K562 (cell line): ENCODE data around the gene MMS19. TPM values are rescaled to one million over a fixed set of nuclear protein-coding genes. Genes with fewer than 3 reads are reported as not detected.
A peak's percentile ranks its signal among the peaks of the same experiment; 100 is the strongest.

ENCODE experiments used
- E2F3 ChIP-seq: fragments of 250-450 bp; sonication (Bioruptor Pico); IDR thresholded peaks from 2 replicates; pipeline ENCODE4 v1.4.0; 2020; ENCODE audit warnings: mild to moderate bottlenecking
- EP300 ChIP-seq: IDR thresholded peaks from 2 replicates; pipeline ENCODE4 v1.6.1; 2012; ENCODE audit warnings: low read length, improper control_type of control experiment
- FIP1L1 ChIP-seq: fragments of 200-400 bp; formaldehyde crosslinking; IDR thresholded peaks from 2 replicates; pipeline ENCODE4 v1.6.1; 2018; ENCODE audit warnings: mild to moderate bottlenecking, low read depth, low read length; ENCODE audit not compliant: poor library complexity, severe bottlenecking
- HEY1 ChIP-seq: fragments of 250-450 bp; sonication (Bioruptor Pico); IDR thresholded peaks from 2 replicates; pipeline ENCODE4 v1.5.0; 2020; ENCODE audit warnings: mild to moderate bottlenecking, moderate library complexity, borderline replicate concordance
- HSF4 ChIP-seq: fragments of 250-450 bp; sonication (Bioruptor Pico); IDR thresholded peaks from 2 replicates; pipeline ENCODE4 v2.1.2; 2022; ENCODE audit warnings: mild to moderate bottlenecking, moderate library complexity, borderline replicate concordance
- KDM2B ChIP-seq: fragments of 250-450 bp; sonication (Bioruptor Pico); IDR thresholded peaks from 2 replicates; pipeline ENCODE4 v1.8.0; 2021; ENCODE audit warnings: mild to moderate bottlenecking, moderate library complexity
- NR1H2 ChIP-seq: sonication (generic); formaldehyde crosslinking; IDR thresholded peaks from 2 replicates; pipeline ENCODE4 v1.4.0; 2020; ENCODE audit warnings: mild to moderate bottlenecking, missing genetic modification reagents
- RFX7 ChIP-seq: fragments of 250-450 bp; sonication (Bioruptor Pico); IDR thresholded peaks from 2 replicates; pipeline ENCODE4 v1.5.1; 2021; ENCODE audit warnings: mild to moderate bottlenecking
- SMARCA4 ChIP-seq: fragments of 450-650 bp; IDR thresholded peaks from 2 replicates; pipeline ENCODE4 v1.6.1; 2016
- SMARCB1 ChIP-seq: IDR thresholded peaks from 2 replicates; pipeline ENCODE4 v1.6.1; 2011; ENCODE audit warnings: improper control_type of control experiment, low read depth; ENCODE audit not compliant: insufficient read length
- SP1 ChIP-seq: sonication (generic); formaldehyde crosslinking; IDR thresholded peaks from 2 replicates; pipeline ENCODE4 v1.8.1; 2022; ENCODE audit warnings: mild to moderate bottlenecking, missing genetic modification reagents
- SP2 ChIP-seq: IDR thresholded peaks from 2 replicates; pipeline ENCODE4 v1.6.1; 2011; ENCODE audit warnings: mild to moderate bottlenecking, low read depth, low read length, moderate library complexity; ENCODE audit not compliant: poor library complexity, severe bottlenecking; ENCODE audit errors: extremely low read depth
- TOE1 ChIP-seq, 2 experiments: fragments of 450-650 bp in 1 of 2; sonication (generic) in 1 of 2; formaldehyde crosslinking in 1 of 2; IDR thresholded peaks; 2 replicates each; pipeline versions ENCODE4 v1.7.1 to v1.8.0; 2016 to 2022; ENCODE audit warnings: borderline replicate concordance in 2 of 2, mild to moderate bottlenecking in 2 of 2, antibody characterized with exemption in 1 of 2, inconsistent platforms in 1 of 2, low read depth in 1 of 2, missing genetic modification reagents in 1 of 2, moderate library complexity in 1 of 2
- ZNF143 ChIP-seq: sonication (generic); formaldehyde crosslinking; IDR thresholded peaks from 2 replicates; pipeline ENCODE4 v1.9.0; 2022; ENCODE audit warnings: mild to moderate bottlenecking, missing genetic modification reagents
- ZNF785 ChIP-seq: fragments of 250-450 bp; sonication (Bioruptor Pico); IDR thresholded peaks from 2 replicates; pipeline ENCODE4 v1.4.0; 2020; ENCODE audit warnings: mild to moderate bottlenecking
- polyA plus RNA-seq, 8 experiments: library from polyadenylated mRNA; depleted of rRNA in 4 of 8; stranded (reverse) in 5 of 8; unstranded in 3 of 8; fragments of >200 nt; fragmentation: Nextera tagmentation in 2 of 8; fragmentation: Illumina TruSeq in 1 of 8; extraction: Ambion mirVana in 2 of 8; extraction: Trizol in 1 of 8; gene quantifications; 2 replicates each; pipeline versions ENCODE4 v1.2.1 to v1.2.3, GENCODE V29; 2011 to 2014; ENCODE audit warnings: inconsistent platforms in 1 of 8, missing spikeins in 1 of 8
- total RNA-seq, 7 experiments: library from RNA; depleted of rRNA in 6 of 7; stranded (reverse); fragments of >200 nt in 6 of 7; fragmentation: Illumina TruSeq in 2 of 7; extraction: Trizol in 2 of 7; gene quantifications; 2 replicates each; pipeline versions ENCODE4 v1.2.1 to v1.2.3, GENCODE V29; 2011 to 2021; ENCODE audit warnings: low replicate concordance in 1 of 7
- TF ChIP-seq, protein P1 (sequence below), 2 experiments: fragments of 450-650 bp; IDR thresholded peaks; 2 replicates each; pipeline ENCODE4 v1.6.1; 2016
- TF ChIP-seq, protein P2 (sequence below): fragments of 250-450 bp; sonication (Bioruptor Pico); IDR thresholded peaks from 2 replicates; pipeline ENCODE4 v1.4.0; 2020; ENCODE audit warnings: mild to moderate bottlenecking, moderate library complexity
- TF ChIP-seq, protein P3 (sequence below): fragments of 450-650 bp; IDR thresholded peaks from 2 replicates; pipeline ENCODE4 v1.6.1; 2018; ENCODE audit not compliant: partially characterized antibody

The MMS19 gene
- total and polyA plus RNA-seq, 9 of the 15 experiments (the other 6 are each of a cell fraction or from before 2014, with no cell fraction given): 40.1 to 110 (median 62.9) TPM

DNA sequence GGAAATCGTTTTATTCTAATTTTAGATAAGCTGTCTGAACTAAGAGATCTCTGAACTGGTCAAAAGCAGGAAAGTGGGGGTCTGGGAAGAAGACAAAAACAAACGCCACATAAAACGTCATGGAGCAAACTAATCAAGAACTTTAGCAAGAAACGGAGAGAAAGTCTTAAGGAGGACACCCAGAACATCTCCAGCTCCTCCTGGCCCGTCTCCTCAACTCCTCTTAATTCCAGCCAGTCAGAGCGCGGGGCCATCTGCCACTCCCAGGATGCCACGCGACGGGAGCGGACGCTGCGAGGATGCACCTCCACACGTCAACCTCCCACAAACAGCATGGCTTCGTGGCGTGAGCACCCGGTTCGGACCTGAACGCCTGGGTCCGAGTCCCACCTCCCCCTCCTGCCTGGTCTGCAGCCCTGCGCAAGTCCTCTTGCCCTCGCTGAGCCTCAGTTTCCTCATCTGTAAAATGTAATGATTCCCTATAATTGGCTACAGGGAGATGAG lies 598 bp downstream of the MMS19 start (continued):
- TF ChIP-seq SP1 (no peak), KDM2B (CRISPR knock-in tag) (no peak), SP2 (no peak), TOE1 (IDR thresholded peaks at IDR 0.05; ENCODE audit: borderline replicate concordance) (no peak), TOE1 (CRISPR knock-in tag; IDR thresholded peaks at IDR 0.05; ENCODE audit: borderline replicate concordance, low read depth) (no peak), SMARCB1 (no peak), NR1H2 (no peak), E2F3 (no peak), EP300 (no peak), RFX7 (no peak), HSF4 (CRISPR knock-in tag) (no peak), SMARCA4 (no peak), FIP1L1 (no peak), ZNF143 (CRISPR knock-in tag) (peak; percentile 67; the same call in 1 of the 2 replicates), ZNF785 (CRISPR knock-in tag) (no peak), HEY1 (CRISPR knock-in tag) (no peak)
- TF ChIP-seq, protein P1, sequence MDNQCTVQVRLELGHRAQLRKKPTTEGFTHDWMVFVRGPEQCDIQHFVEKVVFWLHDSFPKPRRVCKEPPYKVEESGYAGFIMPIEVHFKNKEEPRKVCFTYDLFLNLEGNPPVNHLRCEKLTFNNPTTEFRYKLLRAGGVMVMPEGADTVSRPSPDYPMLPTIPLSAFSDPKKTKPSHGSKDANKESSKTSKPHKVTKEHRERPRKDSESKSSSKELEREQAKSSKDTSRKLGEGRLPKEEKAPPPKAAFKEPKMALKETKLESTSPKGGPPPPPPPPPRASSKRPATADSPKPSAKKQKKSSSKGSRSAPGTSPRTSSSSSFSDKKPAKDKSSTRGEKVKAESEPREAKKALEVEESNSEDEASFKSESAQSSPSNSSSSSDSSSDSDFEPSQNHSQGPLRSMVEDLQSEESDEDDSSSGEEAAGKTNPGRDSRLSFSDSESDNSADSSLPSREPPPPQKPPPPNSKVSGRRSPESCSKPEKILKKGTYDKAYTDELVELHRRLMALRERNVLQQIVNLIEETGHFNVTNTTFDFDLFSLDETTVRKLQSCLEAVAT (IDR thresholded peaks at IDR 0.05): no peak
- TF ChIP-seq, protein P2, sequence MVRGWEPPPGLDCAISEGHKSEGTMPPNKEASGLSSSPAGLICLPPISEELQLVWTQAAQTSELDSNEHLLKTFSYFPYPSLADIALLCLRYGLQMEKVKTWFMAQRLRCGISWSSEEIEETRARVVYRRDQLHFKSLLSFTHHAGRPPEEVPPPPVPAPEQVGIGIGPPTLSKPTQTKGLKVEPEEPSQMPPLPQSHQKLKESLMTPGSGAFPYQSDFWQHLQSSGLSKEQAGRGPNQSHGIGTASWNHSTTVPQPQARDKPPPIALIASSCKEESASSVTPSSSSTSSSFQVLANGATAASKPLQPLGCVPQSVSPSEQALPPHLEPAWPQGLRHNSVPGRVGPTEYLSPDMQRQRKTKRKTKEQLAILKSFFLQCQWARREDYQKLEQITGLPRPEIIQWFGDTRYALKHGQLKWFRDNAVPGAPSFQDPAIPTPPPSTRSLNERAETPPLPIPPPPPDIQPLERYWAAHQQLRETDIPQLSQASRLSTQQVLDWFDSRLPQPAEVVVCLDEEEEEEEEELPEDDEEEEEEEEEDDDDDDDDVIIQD (CRISPR knock-in tag): no peak
- TF ChIP-seq, protein P3, sequence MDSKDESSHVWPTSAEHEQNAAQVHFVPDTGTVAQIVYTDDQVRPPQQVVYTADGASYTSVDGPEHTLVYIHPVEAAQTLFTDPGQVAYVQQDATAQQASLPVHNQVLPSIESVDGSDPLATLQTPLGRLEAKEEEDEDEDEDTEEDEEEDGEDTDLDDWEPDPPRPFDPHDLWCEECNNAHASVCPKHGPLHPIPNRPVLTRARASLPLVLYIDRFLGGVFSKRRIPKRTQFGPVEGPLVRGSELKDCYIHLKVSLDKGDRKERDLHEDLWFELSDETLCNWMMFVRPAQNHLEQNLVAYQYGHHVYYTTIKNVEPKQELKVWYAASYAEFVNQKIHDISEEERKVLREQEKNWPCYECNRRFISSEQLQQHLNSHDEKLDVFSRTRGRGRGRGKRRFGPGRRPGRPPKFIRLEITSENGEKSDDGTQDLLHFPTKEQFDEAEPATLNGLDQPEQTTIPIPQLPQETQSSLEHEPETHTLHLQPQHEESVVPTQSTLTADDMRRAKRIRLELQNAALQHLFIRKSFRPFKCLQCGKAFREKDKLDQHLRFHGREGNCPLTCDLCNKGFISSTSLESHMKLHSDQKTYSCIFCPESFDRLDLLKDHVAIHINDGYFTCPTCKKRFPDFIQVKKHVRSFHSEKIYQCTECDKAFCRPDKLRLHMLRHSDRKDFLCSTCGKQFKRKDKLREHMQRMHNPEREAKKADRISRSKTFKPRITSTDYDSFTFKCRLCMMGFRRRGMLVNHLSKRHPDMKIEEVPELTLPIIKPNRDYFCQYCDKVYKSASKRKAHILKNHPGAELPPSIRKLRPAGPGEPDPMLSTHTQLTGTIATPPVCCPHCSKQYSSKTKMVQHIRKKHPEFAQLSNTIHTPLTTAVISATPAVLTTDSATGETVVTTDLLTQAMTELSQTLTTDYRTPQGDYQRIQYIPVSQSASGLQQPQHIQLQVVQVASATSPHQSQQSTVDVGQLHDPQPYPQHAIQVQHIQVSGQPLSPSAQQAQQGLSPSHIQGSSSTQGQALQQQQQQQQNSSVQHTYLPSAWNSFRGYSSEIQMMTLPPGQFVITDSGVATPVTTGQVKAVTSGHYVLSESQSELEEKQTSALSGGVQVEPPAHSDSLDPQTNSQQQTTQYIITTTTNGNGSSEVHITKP: no peak
